NCI-H345 (cell line): ENCODE measurements around the gene KRT27.
"Not testable (repeated sequence)": the region's sequence is repeated elsewhere in the genome, so short reads cannot be mapped to it uniquely, and the experiment has no call there.

ENCODE experiments used
- DNase-seq: peaks from one replicate; lab custom pipeline; 2025; lab: John Stamatoyannopoulos, UW

Gene KRT27

GRCh38 chr17:40755231-40755630, 27.1 kb downstream of the KRT27 start, which contains the start of gene KRT25:
Gene KRT25 (minus strand): TSS chr17:40755331. CDS start chr17:40755271, 60 bp downstream.
- DNase-seq: no peak

GRCh38 chr17:40753804-40754203, 28.5 kb downstream of the KRT27 start:
- no peak for DNase-seq

GRCh38 chr17:40751065-40751464, 31.3 kb downstream of the KRT27 start:
- DNase-seq: no peak

GRCh38 chr17:40750391-40750790, 32.0 kb downstream of the KRT27 start:
- no peak for DNase-seq

- not testable (repeated sequence) for DNase-seq
Observed at GRCh38 chr17:40748666-40749065, 33.7 kb downstream of the KRT27 start.

GRCh38 chr17:40738553-40738952, 43.8 kb downstream of the KRT27 start:
- no peak for DNase-seq

GRCh38 chr17:40735016-40735415, 47.3 kb downstream of the KRT27 start:
- no peak for DNase-seq

GRCh38 chr17:40734018-40734417, 48.3 kb downstream of the KRT27 start:
- DNase-seq: no peak

- DNase-seq: no peak
Observed at GRCh38 chr17:40730970-40731369, 51.4 kb downstream of the KRT27 start.

GRCh38 chr17:40727447-40728231, 54.7 kb downstream of the KRT27 start:
- DNase-seq: no peak

GRCh38 chr17:40726919-40727318, 55.4 kb downstream of the KRT27 start:
- no peak for DNase-seq
